ENCODE data around the gene BATF.

BATF gene

GRCh38 chr14:75533791-75534555, 11.7 kb downstream of the BATF start:
- no peak for DNase-seq (ENCODE audit: low spot score)

GRCh38 chr14:75535164-75535898, 13.1 kb downstream of the BATF start:
- no peak for DNase-seq (ENCODE audit: low spot score)

- DNase-seq (ENCODE audit: low spot score): no peak
Observed at GRCh38 chr14:75537071-75537470, 14.8 kb downstream of the BATF start.

- no peak for DNase-seq (ENCODE audit: low spot score)
Observed at GRCh38 chr14:75539162-75539560, 16.9 kb downstream of the BATF start.

GRCh38 chr14:75539561-75540478, 17.6 kb downstream of the BATF start:
- DNase-seq (ENCODE audit: low spot score): no peak

GRCh38 chr14:75540479-75540851, 18.2 kb downstream of the BATF start:
- DNase-seq (ENCODE audit: low spot score): no peak

GRCh38 chr14:75542588-75543091, 20.4 kb downstream of the BATF start:
- no peak for DNase-seq (ENCODE audit: low spot score)

GRCh38 chr14:75543253-75543652, 21.0 kb downstream of the BATF start:
- no peak for DNase-seq (ENCODE audit: low spot score)

- DNase-seq (ENCODE audit: low spot score): no peak
Observed at GRCh38 chr14:75543786-75544185, 21.5 kb downstream of the BATF start.

GRCh38 chr14:75545907-75546306, 23.6 kb downstream of the BATF start:
- DNase-seq (ENCODE audit: low spot score): no peak

- no peak for DNase-seq (ENCODE audit: low spot score)
Observed at GRCh38 chr14:75547552-75548250, 25.4 kb downstream of the BATF start.

- no peak for DNase-seq (ENCODE audit: low spot score)
Observed at GRCh38 chr14:75548544-75548943, 26.3 kb downstream of the BATF start.

- DNase-seq (ENCODE audit: low spot score): no peak
Observed at GRCh38 chr14:75549169-75549568, 26.9 kb downstream of the BATF start.

- no peak for DNase-seq (ENCODE audit: low spot score)
Observed at GRCh38 chr14:75551021-75551420, 28.8 kb downstream of the BATF start.

- DNase-seq (ENCODE audit: low spot score): no peak
Observed at GRCh38 chr14:75553157-75553556, 30.9 kb downstream of the BATF start.

- DNase-seq (ENCODE audit: low spot score): no peak
Observed at GRCh38 chr14:75553761-75554364, 31.6 kb downstream of the BATF start.

- DNase-seq (ENCODE audit: low spot score): no peak
Observed at GRCh38 chr14:75554482-75554881, 32.2 kb downstream of the BATF start.

GRCh38 chr14:75558440-75558839, 36.2 kb downstream of the BATF start:
- no peak for DNase-seq (ENCODE audit: low spot score)

- no peak for DNase-seq (ENCODE audit: low spot score)
Observed at GRCh38 chr14:75559045-75559444, 36.8 kb downstream of the BATF start.

- DNase-seq (ENCODE audit: low spot score): no peak
Observed at GRCh38 chr14:75559451-75560222, 37.4 kb downstream of the BATF start.
